Ramos (cell line): Measurements from ENCODE around the gene CNIH3.

ENCODE experiments used
- in situ Hi-C: fragments of 300-500 bp; cut with MboI; formaldehyde crosslinking; loops from one replicate; pipeline ENCODE4 v1.14.3; 2022; ENCODE audit warnings: low sequenced_read_pairs; ENCODE audit not compliant: unreplicated experiment

The CNIH3 gene

DNA sequence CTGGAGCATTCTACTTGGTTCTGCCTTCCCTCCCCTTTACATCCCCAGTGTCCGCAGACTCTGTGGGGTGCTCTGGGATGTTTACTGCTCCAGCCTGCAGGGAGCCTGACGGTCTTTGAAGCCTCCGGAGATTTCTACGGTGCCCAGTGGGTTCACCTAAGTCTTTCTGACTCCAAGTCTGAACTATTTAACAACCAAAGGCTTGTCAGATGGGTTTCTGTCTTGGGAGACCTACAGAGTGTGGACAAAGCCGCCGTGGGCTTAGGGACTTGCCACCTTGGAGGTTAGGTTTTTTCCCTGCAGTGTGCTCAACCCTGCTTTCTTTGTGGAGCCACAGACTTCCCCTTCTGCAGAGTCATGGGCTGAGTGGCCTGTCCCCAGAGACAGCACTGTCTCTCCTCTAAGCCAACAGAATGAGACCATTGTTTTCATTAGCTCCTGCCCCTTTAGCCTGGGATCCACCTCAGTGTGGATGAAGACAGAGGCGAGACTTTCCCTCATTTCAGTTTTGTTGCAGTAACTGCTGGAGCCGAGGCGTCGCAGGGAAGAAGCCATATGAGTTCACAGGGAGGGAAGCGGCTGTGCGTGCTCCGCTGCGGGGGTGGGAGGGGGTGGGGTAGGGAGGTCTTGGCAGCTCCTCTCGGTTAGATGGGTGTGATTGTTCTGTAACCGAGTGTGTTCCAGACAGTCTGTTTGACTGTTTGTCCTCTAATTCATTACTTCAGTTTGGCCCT, 120.7 kb downstream of the CNIH3 start:
- in situ Hi-C loops, result no loop called here

DNA sequence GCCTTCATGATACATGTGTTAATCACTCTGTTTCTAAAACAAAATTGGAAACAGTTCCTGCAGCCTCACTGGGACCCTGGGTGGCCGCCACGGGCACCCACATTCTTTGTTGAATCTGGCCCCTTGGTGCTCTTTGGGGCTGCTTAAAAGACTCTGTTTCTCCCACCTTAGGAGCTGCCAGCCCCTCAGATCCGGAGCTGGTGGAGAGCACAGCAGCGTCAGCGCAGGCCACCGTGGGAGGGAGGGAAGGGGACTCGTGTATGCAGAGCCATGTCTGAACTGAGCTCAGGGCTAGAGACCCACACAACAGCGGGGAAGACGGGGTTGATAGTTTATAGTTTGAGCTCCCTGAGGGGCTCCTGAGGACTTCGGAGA, 121.2 kb downstream of the CNIH3 start:
- in situ Hi-C loops, result no loop called here

DNA sequence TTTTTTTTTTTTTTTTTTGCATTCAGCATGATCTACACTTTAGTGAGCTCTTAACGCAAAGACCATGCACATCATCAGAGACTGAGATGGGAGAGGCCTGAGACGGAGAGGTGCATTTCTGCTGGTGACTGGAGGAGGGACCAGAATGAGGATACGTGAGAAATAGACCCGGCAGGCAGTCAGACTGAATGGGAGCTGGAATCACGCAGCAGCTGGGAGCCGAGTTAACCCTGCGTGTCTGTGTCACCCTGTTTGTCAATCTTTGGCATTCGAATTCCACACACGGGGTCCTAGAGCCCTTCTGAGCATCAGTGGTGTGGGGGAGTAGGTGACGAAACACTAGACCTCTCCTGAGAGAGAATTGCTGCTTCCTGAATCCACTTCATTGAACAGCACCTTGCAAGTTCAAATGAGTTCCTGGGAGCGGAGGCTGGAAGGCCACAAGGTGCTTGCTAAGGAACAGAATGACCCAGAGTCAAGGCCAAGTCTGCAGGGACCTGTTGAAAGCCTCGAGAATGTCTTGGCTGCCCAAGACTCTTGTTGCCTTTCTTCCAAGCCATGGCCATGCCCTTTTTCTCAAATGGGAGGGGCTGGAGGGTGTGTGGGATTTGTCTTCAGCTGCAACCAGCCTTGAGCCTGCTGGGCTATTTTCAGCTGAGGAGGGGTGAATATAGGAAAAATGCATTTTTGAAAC, 123.3 kb downstream of the CNIH3 start:
- in situ Hi-C loops, result no loop called here

DNA sequence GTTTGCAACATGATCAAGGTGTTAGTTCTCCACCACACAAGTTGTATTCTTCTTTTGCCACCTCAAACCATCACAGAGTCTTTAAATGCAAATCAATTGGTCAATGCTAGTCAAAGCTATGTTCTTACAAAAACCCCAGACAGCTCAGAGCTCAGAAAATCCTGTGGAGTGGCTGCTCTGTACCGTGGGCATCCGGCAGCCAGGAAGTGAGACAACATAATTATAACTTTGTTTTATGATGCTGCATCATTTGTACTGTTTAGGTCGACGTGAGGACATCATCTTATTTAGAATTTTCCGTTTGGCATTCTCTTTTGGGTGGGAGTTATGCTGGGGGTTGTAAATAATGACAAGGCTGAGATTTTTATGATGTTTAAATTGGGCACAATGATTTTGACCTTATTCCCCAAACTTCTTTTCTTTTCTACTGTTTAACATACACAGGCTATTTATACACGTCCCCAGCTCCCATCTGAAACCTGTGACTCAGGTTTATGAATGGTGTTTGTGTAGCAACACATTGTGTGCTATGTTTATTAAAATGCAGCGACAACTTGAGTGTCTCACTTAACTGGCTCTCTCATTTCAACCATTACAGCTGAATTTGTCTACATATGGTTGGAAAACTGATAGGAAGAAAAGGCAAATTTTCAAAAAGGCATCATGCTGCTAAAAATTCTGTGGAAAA, 124.0 kb downstream of the CNIH3 start:
- in situ Hi-C loops, result no loop called here

DNA sequence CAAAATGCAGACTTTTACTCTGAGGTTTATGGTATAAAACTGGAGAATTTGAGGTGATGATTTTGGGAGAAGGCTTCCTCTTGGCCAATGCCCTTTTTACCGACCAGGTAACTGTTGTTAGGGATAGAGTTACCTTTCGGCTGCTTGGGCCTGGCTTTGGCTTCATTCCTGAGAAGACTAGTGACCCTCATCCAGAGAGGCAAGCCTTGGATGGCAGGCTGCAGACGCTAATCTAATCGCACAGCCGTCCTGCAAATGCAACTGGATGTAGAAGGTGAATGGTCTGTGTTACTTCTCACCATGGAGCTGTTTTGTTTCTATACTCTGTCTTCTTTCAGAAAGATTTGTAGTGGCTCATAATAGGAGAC, 124.6 kb downstream of the CNIH3 start:
- in situ Hi-C loops, result no loop called here

DNA sequence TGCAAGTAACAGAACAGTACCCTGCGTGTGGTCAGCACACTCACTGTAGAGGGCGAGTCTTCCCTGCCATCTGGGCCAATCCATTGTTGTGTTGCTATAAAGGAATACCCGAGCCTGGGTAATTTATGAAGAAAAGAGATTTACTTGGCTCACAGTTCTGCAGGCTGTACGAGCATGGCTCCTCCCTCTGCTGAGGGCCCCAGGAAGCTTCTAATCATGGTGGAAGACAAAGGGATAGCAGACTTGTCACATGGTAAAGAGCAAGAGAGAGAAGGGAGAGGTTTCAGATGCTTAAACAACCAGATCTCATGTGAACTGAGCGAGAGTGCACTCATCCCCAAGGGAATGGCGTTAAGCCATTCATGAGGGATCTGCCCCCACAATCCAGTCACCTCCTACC, 126.2 kb downstream of the CNIH3 start:
- in situ Hi-C loops, result no loop called here

DNA sequence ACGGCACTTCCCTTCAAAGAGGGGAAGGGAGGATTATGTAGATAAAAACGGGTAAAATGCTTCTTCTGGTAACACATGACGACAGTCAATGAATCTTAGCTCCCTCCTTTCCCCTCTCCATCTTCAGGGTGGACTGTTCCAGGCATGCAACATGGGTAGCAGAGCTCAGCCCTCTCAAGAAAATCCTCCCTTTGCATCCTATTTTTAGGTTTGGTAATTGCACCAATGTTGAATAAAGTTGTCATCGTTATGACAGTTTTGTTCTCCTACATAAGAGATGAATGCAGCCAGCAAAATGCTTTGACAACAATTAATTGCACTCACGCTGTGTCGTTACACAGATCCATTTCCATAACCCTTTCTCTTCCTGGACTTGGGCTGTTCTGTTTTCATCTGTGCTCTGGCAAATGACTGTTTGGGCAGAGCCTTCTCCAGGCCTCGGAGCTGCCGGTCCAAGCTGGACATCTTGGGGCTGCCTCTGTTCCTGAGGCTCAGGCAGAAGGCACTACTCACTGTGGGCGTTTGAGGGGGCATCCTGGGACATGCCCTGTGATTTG, 127.6 kb downstream of the CNIH3 start:
- in situ Hi-C loops, result no loop called here

DNA sequence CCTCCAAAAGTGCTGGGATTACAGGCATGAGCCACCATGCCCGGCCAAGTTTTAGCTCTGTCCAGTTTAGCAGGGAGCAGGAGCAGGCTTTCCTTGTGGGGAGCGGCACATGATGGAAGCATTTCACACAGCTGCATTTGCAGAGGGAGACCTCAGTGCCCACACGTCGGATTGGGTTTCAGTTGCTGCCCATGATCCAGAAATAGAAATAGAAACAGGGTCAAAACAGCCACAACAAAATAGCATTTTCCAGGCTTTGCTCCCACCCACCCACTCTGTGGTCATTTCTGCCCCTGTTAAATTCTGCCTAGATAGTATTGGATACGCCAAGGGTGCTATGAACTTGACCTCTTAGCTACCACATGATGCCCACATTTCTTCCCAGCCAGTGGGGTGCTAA, 128.4 kb downstream of the CNIH3 start:
- in situ Hi-C loops, result no loop called here

DNA sequence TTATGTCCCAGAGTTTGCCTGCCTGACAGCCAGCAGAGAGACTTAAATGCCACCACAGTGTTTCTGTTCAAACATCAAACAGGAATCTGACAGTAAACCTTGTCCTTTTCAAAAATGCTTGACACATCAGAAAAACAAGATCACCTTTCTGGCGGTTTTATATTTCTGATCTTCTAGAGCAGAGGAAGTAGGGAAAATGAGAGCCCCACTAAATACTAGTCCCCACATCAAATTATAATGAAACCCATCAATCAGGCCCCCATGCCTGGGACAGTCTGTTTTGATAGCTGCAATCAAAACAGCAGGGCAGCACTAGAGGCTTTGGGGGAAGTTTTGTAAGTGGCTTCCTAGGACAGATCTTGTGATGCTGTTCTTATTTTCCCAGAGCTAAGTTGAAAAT, 129.3 kb downstream of the CNIH3 start:
- in situ Hi-C loops, result no loop called here

DNA sequence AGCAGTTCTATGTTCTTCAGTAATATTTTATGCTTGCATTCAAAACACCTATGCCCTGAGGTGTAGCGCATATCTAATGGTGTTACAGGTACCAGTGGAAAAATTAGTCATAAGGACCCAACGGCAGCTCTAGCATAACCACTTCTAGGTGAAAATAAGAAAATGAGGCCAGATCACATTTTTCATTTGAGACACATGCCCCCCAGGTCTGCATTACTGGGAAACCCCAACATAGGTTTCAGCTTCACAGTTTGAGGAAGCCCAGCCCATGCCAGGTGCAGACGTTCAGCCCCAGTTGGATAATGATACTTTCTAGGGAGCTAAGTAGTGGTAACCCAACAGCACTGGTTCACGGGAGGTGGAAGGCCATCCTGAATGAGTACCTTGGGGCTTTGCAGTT, 129.8 kb downstream of the CNIH3 start:
- in situ Hi-C loops, result no loop called here

DNA sequence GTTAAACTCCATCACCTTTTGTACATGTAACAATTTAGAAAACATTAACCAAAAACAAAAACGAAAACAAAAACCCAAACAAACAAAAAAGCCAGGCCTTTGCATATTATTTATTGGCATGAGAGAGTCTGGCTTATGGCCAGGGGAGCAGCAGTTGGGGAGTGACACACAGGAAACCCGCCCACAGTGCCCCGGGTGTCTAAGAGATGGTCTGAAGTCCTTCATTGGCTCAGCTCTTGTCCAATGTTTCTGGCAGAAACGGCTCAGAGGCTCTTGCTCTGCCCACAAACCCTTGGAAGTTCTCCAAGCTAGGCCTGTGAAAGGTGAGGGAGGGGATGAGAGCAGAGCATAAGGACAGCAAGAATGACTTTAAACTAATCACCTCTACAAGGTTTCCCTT, 131.5 kb downstream of the CNIH3 start:
- in situ Hi-C loops, result no loop called here

DNA sequence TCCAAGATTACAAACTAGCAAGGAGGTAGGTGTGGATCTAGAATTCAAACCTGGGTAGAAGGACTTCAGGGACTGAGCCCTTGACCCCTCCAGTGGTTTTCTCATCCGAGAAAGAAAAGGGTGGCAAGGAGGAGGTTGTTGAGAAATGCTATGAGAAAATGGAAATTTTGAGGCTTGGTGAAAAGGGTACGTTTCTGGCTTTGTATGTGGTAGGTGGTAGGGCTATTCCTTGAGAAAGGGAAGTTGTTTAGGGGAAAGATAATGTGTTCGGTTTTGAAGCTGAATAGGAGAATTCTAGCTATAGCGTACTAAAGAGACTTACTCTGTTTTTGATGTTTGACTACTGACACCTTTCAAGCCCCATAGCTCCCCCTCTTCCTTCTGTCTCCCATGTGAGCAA, 133.8 kb downstream of the CNIH3 start:
- in situ Hi-C loops, result no loop called here

DNA sequence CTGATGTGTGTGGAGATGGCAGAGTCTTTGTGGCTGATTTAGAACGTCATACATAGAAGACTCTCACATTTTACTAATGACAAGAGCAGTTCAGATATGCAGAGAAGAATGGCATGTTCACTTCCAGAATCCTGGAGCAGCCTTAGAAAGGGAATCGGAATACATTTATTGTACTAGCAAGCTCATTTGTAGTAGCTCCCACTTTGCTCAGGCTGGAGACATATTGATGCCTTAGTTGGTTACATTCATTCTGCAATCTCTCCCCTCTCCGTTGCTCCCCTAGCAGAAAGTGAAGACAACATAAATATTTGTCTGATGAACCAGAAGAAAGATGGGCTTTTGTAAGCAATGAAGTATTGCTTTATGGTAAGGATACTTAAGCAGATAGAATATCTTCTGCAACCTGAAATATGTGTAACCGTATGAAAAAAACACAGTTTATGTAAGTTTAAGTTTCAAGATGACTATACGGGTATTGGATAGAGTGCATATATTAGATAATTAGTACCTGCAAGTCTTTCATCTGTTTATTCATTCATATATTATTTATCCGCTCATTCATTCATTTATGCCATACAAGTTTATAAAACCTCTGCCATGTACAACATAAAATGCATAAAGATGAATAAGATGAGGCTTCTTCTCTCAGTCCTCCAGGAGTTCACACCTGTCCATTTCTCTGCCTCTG, 135.7 kb downstream of the CNIH3 start:
- in situ Hi-C loops, result no loop called here

DNA sequence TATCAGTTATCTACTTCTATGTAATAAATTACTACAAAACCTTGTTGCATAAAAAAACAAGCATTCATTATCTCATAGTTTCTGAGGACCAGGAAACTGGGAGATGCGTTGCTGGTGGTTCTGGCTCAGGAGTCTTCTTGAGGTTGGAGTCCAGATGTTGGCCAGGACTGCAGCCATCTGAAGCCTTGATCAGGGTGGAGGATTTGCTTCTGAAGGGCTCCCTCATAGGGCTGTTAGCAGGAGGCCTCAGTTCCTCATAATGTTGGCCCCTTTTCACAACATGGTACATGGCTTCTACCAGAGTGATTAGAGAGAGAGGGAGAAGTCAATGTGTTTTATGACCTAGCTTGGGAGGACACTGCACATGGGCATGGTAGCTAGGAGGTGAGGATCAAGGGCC, 137.4 kb downstream of the CNIH3 start:
- in situ Hi-C loops, result no loop called here

DNA sequence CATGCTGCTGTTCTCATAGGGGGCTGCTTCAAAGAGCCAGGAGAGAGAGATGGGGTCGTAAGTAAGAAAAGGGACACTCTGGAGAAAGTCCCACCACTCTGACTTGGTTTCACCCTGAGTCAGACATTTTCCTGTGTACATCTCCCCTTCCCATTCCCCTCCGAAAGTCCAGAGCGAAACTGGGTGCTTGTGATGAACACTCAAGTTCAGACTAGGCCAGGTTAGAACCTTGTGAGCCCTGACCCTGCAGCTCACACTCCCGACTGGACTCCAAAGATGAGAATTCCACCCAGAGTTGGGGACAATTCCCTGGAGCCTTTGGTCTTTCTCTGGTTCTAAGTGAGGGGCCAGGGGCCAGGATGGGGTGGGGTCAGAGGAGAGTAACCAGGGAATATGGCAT, 139.5 kb downstream of the CNIH3 start:
- in situ Hi-C loops, result no loop called here

DNA sequence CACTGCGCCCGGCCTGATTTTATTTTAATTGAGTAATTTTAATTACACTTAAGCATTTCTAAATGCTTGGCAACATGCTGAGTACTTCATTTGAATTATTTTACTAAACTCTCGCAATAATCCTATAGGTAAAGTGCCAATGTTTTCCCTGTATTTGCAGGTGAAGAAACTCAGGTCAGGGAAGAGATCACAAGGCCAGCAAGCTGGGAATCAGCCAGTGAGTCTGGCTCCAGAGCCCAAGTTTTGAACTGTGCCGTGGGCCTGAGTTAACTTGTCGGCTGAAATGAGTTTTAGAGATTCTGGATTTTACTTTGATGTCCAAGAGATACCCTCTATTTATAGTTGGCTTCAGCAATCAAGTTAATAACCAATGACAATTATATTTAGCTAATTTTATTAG, 141.4 kb downstream of the CNIH3 start:
- in situ Hi-C loops, result no loop called here

DNA sequence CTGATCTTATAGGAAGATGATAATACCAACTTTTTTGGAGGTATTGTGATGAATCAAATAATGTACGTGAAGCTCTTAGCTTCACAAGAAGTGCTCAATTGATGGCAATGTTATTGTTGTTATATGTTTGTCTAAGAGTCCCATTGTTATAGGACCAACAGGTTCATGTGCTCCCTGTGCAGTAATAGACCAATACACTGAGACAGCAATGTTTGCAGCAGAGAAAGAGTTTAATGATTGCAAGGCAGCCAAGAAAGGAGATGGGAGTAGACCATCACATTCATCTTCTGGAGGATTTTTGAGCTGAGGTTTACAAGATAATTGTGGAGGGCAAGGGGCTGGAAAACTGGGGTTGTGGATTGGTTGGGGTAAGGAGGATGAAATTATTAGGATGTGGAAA, 143.0 kb downstream of the CNIH3 start:
- in situ Hi-C loops, result no loop called here

DNA sequence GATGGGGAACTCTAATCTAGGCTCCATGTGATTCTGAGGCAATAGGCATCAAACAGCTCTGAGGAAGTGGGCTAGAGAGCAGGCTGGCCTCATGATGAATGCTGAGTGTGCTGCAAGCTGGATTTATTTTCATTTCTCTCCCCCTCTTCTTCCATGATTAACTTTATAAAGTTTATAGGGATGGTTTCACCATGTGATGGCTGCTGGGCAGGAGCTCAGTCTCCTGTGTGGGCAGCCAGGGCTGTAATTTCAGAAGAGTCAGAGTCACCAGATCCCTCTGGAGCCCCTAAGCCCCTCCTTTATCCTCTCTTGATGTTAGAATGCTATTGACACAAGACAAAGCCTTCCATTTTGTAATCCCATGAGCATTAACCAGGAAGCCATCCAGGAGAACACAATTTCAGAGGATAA, 143.6 kb downstream of the CNIH3 start:
- in situ Hi-C loops, result no loop called here

DNA sequence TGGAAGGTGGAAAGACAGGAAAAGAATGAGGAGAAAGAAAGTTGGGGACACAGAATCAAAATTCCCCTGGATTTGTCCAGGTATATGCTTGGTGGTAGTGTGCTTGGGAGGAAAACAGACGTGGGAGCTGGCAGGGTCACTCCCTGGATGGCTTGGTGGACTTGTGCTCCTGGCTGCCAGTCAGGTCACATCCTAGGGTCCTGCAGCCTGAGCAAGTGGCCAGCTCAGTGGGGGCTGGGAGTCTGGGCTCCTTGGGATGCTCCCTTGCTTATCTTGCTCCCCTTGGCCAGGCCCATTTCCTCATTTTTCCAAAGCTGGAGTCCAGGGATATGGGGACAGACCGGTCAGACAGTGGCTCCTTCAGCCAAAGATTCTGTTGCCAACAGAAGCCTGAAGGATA, 144.0 kb downstream of the CNIH3 start:
- in situ Hi-C loops, result no loop called here

DNA sequence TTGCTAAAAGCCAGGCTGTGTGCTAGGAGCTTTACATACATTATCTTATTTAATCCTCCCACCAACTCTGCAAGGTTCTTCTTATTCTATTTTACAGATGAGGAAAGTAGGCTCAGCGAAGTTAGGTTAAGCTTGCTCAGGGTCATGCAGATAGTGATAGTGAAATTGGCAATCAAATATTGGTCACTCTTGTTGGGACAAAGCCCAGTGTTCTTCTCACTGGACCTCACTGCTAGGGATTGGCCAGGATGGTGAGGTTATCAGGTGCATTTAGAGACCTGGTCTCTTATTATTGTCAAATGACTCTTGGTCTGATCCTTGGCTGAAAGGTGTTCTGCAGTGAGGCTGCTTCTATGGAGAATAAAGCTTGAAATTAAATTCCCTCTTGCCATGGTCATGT, 145.1 kb downstream of the CNIH3 start:
- in situ Hi-C loops, result no loop called here

DNA sequence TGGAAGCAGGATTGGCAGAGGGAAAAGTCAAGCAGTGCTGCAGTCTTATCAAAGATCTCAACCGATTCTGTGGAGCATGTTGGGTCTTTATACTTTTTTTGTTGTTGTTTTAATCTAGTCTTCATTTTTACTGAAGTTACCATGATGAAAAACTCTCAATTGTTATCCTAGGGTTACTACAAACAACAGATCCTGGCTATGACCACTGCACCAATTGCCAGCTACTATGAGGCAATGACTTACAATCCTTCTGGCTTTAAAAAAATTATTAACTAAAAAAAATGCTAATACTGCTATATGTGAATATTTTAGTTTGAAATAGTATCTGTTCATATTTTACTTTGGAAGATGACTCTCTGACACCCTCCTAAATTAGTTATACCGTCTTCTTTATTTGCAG, 145.9 kb downstream of the CNIH3 start:
- in situ Hi-C loops, result no loop called here
